Omental fat pad (tissue), 4 donors: ENCODE data around the gene PYGO2. TPM values are rescaled to one million over a fixed set of nuclear protein-coding genes. Genes with fewer than 3 reads are reported as not detected.

Experiments
- ATAC-seq: fragments of 150-250 bp; one replicate; pipeline ENCODE4 v1.9.1; 2016; ENCODE audit warnings: mild to moderate bottlenecking, moderate library complexity; ENCODE audit not compliant: low FRiP score
- DNase-seq: peaks from one replicate; pipeline ENCODE4 v3.0.0-alpha.2; 2019; ENCODE audit warnings: low spot score
- CTCF ChIP-seq, 3 donors: fragments of 450-650 bp; IDR thresholded peaks; one replicate each; pipeline ENCODE4 v1.5.1; 2016 to 2017; ENCODE audit warnings: antibody characterized with exemption in 3 of 3, mild to moderate bottlenecking in 3 of 3, moderate library complexity in 2 of 3
- total RNA-seq, 4 donors: library from RNA; depleted of rRNA; stranded (reverse); fragments of >200 nt; gene quantifications; one replicate each; pipeline ENCODE4 v1.1.0, GENCODE V29; 2016

PYGO2 gene
- total RNA-seq, 4 donors from 2014 or later, result 10.2 to 21.2 (median 15.9) TPM

GRCh38 chr1:155003227-155003765, 41.7 kb upstream of the PYGO2 start:
- DNase-seq, result no peak
- TF ChIP-seq CTCF (IDR thresholded peaks at IDR 0.05), result no peak

GRCh38 chr1:155002464-155003226, 41.1 kb upstream of the PYGO2 start, which contains the start of gene ZBTB7B:
Gene ZBTB7B (plus strand): TSS chr1:155002802. CDS start chr1:155014661, 11,859 bp downstream.
- ATAC-seq (peak; percentile 1), DNase-seq (no peak)

More at GRCh38 chr1:155003227-155003765, 41.7 kb upstream of the PYGO2 start:
- no peak for ATAC-seq

GRCh38 chr1:155001675-155002463, 40.3 kb upstream of the PYGO2 start:
- ATAC-seq (peak; percentile 79), DNase-seq (peak; percentile 97)
- no peak for TF ChIP-seq CTCF (IDR thresholded peaks at IDR 0.05)

More at GRCh38 chr1:155002464-155003226, 41.1 kb upstream of the PYGO2 start, which contains the start of gene ZBTB7B:
- no peak for TF ChIP-seq CTCF (IDR thresholded peaks at IDR 0.05)

- no peak for ATAC-seq
- no peak for DNase-seq
- no peak for TF ChIP-seq CTCF (IDR thresholded peaks at IDR 0.05)
Observed at GRCh38 chr1:155001425-155001674, 39.8 kb upstream of the PYGO2 start.

GRCh38 chr1:155000726-155001424, 39.3 kb upstream of the PYGO2 start:
- DNase-seq (peak; percentile 67), ATAC-seq (peak; percentile 67)
- no peak for TF ChIP-seq CTCF (IDR thresholded peaks at IDR 0.05)

- no peak for DNase-seq
- no peak for TF ChIP-seq CTCF (IDR thresholded peaks at IDR 0.05)
- no peak for ATAC-seq
Observed at GRCh38 chr1:155000411-155000725, 38.8 kb upstream of the PYGO2 start.
